Measurements from ENCODE around the gene CDYL2. TPM values are rescaled to one million over a fixed set of nuclear protein-coding genes. Genes with fewer than 3 reads are reported as not detected.

CDYL2 gene
- total RNA-seq, 1 donor from 2014 or later: 3.0 TPM

GRCh38 chr16:80846680-80847079 lies 42.3 kb upstream of the CDYL2 start:
- Mint-ChIP-seq H3K4me1 (no peaks in the 10 kb centered on the region), H3K9me3 (peaks cover 28% of the 10 kb centered on the region), H3K27ac (no peak overlapping the region), H3K27me3 (ENCODE audit: low read depth) (peaks cover 10% of the 10 kb centered on the region), H3K4me3 (no peak overlapping the region), H3K36me3 (no peaks in the 10 kb centered on the region)
- TF ChIP-seq CTCF (IDR thresholded peaks at IDR 0.05; ENCODE audit: unreplicated experiment): no peak
- no peak for DNase-seq (ENCODE audit: low spot score in 2 of 2, unreplicated experiment in 2 of 2)

- no peak for DNase-seq (ENCODE audit: low spot score in 2 of 2, unreplicated experiment in 2 of 2)
- Mint-ChIP-seq H3K27ac (no peak overlapping the region), H3K27me3 (ENCODE audit: low read depth) (peaks cover 11% of the 10 kb centered on the region), H3K36me3 (no peaks in the 10 kb centered on the region), H3K9me3 (peaks cover 32% of the 10 kb centered on the region), H3K4me1 (no peaks in the 10 kb centered on the region), H3K4me3 (no peak overlapping the region)
- TF ChIP-seq CTCF (IDR thresholded peaks at IDR 0.05; ENCODE audit: unreplicated experiment): no peak
Observed at GRCh38 chr16:80846275-80846674, 41.9 kb upstream of the CDYL2 start.

- no peak for DNase-seq (ENCODE audit: low spot score in 2 of 2, unreplicated experiment in 2 of 2)
- TF ChIP-seq CTCF (IDR thresholded peaks at IDR 0.05; ENCODE audit: unreplicated experiment): no peak
- Mint-ChIP-seq H3K27me3 (ENCODE audit: low read depth) (peaks cover 11% of the 10 kb centered on the region), H3K27ac (no peak overlapping the region), H3K4me3 (no peak overlapping the region), H3K36me3 (no peaks in the 10 kb centered on the region), H3K9me3 (peaks cover 42% of the 10 kb centered on the region), H3K4me1 (no peaks in the 10 kb centered on the region)
Observed at GRCh38 chr16:80844395-80844794, 40.0 kb upstream of the CDYL2 start.

- Mint-ChIP-seq H3K27ac (no peak overlapping the region), H3K9me3 (peaks cover 42% of the 10 kb centered on the region), H3K4me1 (no peaks in the 10 kb centered on the region), H3K4me3 (no peak overlapping the region), H3K27me3 (ENCODE audit: low read depth) (peaks cover 8% of the 10 kb centered on the region), H3K36me3 (no peaks in the 10 kb centered on the region)
- no peak for DNase-seq (ENCODE audit: low spot score in 2 of 2, unreplicated experiment in 2 of 2)
- TF ChIP-seq CTCF (IDR thresholded peaks at IDR 0.05; ENCODE audit: unreplicated experiment): no peak
Observed at GRCh38 chr16:80841231-80841630, 36.8 kb upstream of the CDYL2 start.

GRCh38 chr16:80837533-80838147 lies 33.2 kb upstream of the CDYL2 start:
- TF ChIP-seq CTCF (IDR thresholded peaks at IDR 0.05; ENCODE audit: unreplicated experiment): no peak

GRCh38 chr16:80836846-80837245 lies 32.4 kb upstream of the CDYL2 start:
- Mint-ChIP-seq H3K36me3 (no peaks in the 10 kb centered on the region), H3K27ac (no peak overlapping the region), H3K4me1 (no peaks in the 10 kb centered on the region), H3K9me3 (peaks cover 16% of the 10 kb centered on the region), H3K4me3 (no peak overlapping the region), H3K27me3 (ENCODE audit: low read depth) (peaks cover 26% of the 10 kb centered on the region)
- no peak for DNase-seq (ENCODE audit: low spot score in 2 of 2, unreplicated experiment in 2 of 2)
- TF ChIP-seq CTCF (IDR thresholded peaks at IDR 0.05; ENCODE audit: unreplicated experiment): no peak

More at GRCh38 chr16:80837533-80838147, 33.2 kb upstream of the CDYL2 start:
- Mint-ChIP-seq H3K36me3 (no peaks in the 10 kb centered on the region), H3K9me3 (peaks cover 23% of the 10 kb centered on the region), H3K4me3 (no peak overlapping the region), H3K4me1 (no peaks in the 10 kb centered on the region), H3K27me3 (ENCODE audit: low read depth) (peaks cover 25% of the 10 kb centered on the region), H3K27ac (no peak overlapping the region)
- DNase-seq (ENCODE audit: low spot score in 2 of 2, unreplicated experiment in 2 of 2): no peak
